Astrocyte (in vitro differentiated cells and primary cell): ENCODE measurements around the gene BOLL.

Experiments
- CTCF ChIP-seq: IDR thresholded peaks from 2 replicates; pipeline ENCODE4 v1.5.1; 2011; ENCODE audit warnings: low read depth, mild to moderate bottlenecking, inconsistent platforms, low read length, moderate library complexity; ENCODE audit not compliant: insufficient read depth
- EZH2 ChIP-seq: IDR thresholded peaks from 2 replicates; pipeline ENCODE4 v1.6.1; 2012; ENCODE audit warnings: mild to moderate bottlenecking, low read length, inconsistent platforms; ENCODE audit not compliant: insufficient read depth

GRCh38 chr2:197708331-197708730 lies 76.8 kb downstream of the BOLL start:
- no peak for TF ChIP-seq CTCF
- TF ChIP-seq EZH2, result no peak
